Measurements from ENCODE around the gene AXIN2. TPM values are rescaled to one million over a fixed set of nuclear protein-coding genes. Genes with fewer than 3 reads are reported as not detected.

The AXIN2 gene
- total and polyA plus RNA-seq, 2 experiments from 2014 or later: 0.94 to 2.4 TPM

DNA sequence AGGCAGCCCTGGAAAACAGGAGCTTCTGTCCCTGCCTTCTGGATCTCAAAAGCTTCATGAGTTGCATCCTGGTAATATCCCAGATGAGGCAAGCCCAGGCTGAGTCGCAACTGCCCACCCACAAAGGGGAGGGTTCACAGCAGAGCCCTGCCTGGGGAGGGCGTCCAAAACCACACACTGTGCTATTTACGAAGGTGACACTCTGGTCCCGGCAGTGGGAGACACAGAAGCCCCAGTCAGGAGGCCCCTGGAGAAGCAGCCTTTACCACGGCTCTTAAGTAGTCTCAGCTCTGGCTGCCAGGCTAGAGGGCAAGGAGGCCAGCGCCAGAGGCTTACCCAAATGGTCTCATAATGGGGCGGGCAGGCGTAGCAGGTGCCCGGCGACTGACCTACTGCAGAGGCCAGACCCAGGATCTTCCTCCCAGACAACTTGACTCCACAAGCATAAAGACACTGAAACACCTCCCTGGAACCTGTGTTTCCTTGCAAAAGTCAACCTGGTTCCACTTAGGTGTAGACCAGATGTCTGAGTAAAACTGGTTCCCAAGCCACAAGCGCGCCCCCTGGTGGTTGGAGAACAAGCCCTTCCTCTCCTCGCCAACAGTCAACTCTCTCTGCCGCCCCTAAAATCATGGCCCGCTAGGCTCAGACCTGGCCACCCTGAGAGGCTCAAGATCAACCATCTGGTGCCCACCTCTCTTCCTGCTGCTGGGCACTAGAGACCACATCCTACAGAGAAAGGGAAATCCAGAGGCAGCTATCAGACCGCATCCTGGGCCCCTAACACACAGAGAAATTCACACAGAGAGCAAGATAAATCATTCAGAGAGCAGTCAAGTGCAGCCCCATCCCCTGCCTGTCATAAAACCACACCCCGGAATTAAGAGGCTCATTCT, 5.2 kb downstream of the AXIN2 start:
- H3K27ac ChIP-seq: no peak overlapping the region

DNA sequence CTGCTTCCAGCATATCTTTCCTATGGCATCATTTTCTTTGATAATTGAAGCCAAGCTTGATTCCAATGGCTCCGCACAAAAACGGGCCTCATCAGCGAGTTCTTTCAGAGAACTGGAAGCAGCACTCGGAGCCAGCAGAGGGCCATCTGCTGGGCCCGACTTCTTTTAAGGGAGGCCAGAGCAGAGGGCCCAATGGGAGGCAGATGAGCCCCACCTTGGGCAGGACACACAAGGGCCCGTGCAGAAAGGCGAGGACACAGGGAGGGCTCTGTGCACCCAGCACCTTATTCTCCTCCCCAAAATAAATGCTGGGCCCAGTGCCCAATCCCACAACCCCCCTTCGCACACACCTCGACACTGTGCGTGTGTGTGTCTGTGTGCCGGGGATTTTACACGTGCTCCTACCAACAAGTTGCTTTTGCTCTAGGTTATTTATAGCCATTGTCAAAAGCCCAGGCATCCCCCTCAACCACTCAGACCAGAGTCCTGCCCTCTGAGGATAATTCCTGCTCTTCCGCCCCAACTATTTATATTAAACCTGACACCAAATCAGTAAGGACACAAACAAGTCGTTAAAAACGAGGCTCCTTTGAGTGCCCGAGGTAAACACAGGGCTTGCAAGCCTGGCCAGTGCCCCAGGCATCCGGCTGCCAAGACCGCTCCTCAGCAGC, 6.8 kb downstream of the AXIN2 start:
- TF ChIP-seq EZH2 (IDR thresholded peaks at IDR 0.05; ENCODE audit: insufficient read depth, poor library complexity, severe bottlenecking) (no peak), EZH2phosphoT487 (IDR thresholded peaks at IDR 0.05; ENCODE audit: insufficient read depth, low read depth) (no peak)
- Histone ChIP-seq H3K27me3 (replicated peaks; ENCODE audit: insufficient read depth) (no peaks in the 10 kb centered on the region), H3K36me3 (ENCODE audit: low read depth) (no peaks in the 10 kb centered on the region), H3F3A (ENCODE audit: insufficient read depth) (peaks cover 26% of the 10 kb centered on the region), H3K9ac (peak overlapping the region; percentile 70; the same call in 1 of the 2 replicates), H3K79me2 (ENCODE audit: insufficient read depth) (0 out of 2 replicates have a peak, but pooled peaks cover 10% of the 10 kb centered on the region), H3K27ac (peak overlapping the region; percentile 89; the same call in 1 of the 2 replicates), H3K9me3 (ENCODE audit: low read depth) (no peaks in the 10 kb centered on the region), H3K9me2 (ENCODE audit: insufficient read depth) (no peaks in the 10 kb centered on the region), H3K4me2 (ENCODE audit: unreplicated experiment) (peak overlapping the region; percentile 73), H4K20me1 (ENCODE audit: insufficient read depth) (no peaks in the 10 kb centered on the region), H2AFZ (peak overlapping the region; percentile 53), H3K4me1 (ENCODE audit: insufficient read depth) (peaks cover 19% of the 10 kb centered on the region), H3K4me3 (peak overlapping the region; percentile 38; the same call in 1 of the 2 replicates)
- in situ Hi-C loops (cut with MboI): loop anchor here (5.0 to 25.0 kb wide), 2 partner anchors 257 to 608 kb away; no protein-coding TSS in a partner anchor
- peak; percentile 58 for DNase-seq
- WGBS, 2 experiments (ENCODE audit: low coverage in 1 of 2, low lambda C conversion rate in 2 of 2, missing lambda C conversion rate in 2 of 2): 31 to 35% methylated on average over 18 of the region's 18 CpGs

More for the DNA sequence above, 5.2 kb downstream of the AXIN2 start:
- Histone ChIP-seq H3K9me2 (ENCODE audit: insufficient read depth) (no peaks in the 10 kb centered on the region), H3K9ac (no peak overlapping the region), H2AFZ (no peak overlapping the region), H3K27me3 (replicated peaks; ENCODE audit: insufficient read depth) (no peaks in the 10 kb centered on the region), H4K20me1 (ENCODE audit: insufficient read depth) (no peaks in the 10 kb centered on the region), H3K36me3 (ENCODE audit: low read depth) (no peaks in the 10 kb centered on the region), H3K4me3 (no peak overlapping the region), H3K9me3 (ENCODE audit: low read depth) (no peaks in the 10 kb centered on the region), H3K4me1 (ENCODE audit: insufficient read depth) (peaks cover 19% of the 10 kb centered on the region), H3K79me2 (ENCODE audit: insufficient read depth) (0 out of 2 replicates have a peak, but pooled peaks cover 6% of the 10 kb centered on the region), H3K4me2 (ENCODE audit: unreplicated experiment) (peak overlapping the region; percentile 41), H3F3A (ENCODE audit: insufficient read depth) (peaks cover 26% of the 10 kb centered on the region)
- 32 to 33% methylated on average over 17 of the region's 17 CpGs for WGBS, 2 experiments (ENCODE audit: low coverage in 1 of 2, low lambda C conversion rate in 2 of 2, missing lambda C conversion rate in 2 of 2)
- peak; percentile 80 for DNase-seq
- TF ChIP-seq EZH2 (IDR thresholded peaks at IDR 0.05; ENCODE audit: insufficient read depth, poor library complexity, severe bottlenecking) (no peak), EZH2phosphoT487 (IDR thresholded peaks at IDR 0.05; ENCODE audit: insufficient read depth, low read depth) (no peak)
- in situ Hi-C loops (cut with MboI): loop anchor here (25.0 kb wide), 1 partner anchor 606 kb away; no protein-coding TSS in a partner anchor

DNA sequence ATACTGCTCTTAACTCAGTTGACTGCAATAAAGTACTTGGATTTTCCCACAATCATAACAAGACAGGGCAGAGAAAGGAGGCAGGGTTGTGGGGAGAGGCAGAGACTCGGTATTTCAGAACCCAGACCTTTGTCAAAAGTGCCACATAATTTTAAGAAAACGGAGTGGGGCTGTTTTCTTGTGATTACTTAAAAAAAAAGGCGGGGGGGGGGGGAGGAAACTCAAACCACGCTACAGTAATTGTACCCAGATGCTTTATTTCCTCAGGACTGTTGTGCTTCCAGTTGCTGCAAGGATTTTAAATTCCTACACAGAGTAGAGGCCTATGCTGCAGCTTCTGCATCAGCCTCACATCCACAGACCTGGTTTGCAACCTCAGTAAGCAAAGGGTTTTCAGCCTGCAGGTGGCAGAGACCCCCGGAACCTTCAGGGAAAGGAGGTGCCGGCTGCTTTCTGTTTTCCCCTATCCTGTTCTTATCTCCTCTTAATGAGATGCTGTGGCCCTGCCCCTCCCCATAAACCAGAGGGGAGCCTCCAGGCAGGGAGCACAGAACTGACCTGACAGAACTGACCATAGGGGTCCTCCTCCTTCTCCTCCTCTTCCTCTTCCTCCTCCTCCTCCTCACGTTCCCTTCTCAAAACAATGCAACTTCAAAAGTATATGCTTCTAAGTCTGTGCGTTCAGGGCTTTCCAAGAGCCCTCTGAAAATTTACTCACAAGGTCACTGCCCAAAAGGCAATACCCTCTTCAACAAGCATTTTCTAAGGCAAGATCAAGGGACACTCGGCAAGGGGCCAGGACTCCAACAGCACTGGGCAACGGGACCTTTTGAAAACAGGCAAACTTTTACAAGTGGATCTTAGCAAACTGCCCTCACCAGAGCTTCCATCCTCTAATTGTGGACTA, 7.5 kb downstream of the AXIN2 start:
- 5 to 7% methylated on average over 9 to 10 of the region's 10 CpGs for WGBS, 2 experiments (ENCODE audit: low coverage in 1 of 2, low lambda C conversion rate in 2 of 2, missing lambda C conversion rate in 2 of 2)
- DNase-seq: peak; percentile 68
- Histone ChIP-seq H3K27ac (peak overlapping the region; percentile 89), H3K9me2 (ENCODE audit: insufficient read depth) (no peaks in the 10 kb centered on the region), H3F3A (ENCODE audit: insufficient read depth) (peaks cover 26% of the 10 kb centered on the region), H3K4me3 (peak overlapping the region; percentile 38), H3K4me1 (ENCODE audit: insufficient read depth) (peaks cover 19% of the 10 kb centered on the region), H4K20me1 (ENCODE audit: insufficient read depth) (no peaks in the 10 kb centered on the region), H3K9me3 (ENCODE audit: low read depth) (no peaks in the 10 kb centered on the region), H3K79me2 (ENCODE audit: insufficient read depth) (0 out of 2 replicates have a peak, but pooled peaks cover 10% of the 10 kb centered on the region), H3K27me3 (replicated peaks; ENCODE audit: insufficient read depth) (no peaks in the 10 kb centered on the region), H3K4me2 (ENCODE audit: unreplicated experiment) (peak overlapping the region; percentile 73), H3K9ac (peak overlapping the region; percentile 70), H3K36me3 (ENCODE audit: low read depth) (no peaks in the 10 kb centered on the region), H2AFZ (peak overlapping the region; percentile 53)
- in situ Hi-C loops (cut with MboI): loop anchor here (5.0 to 25.0 kb wide), 2 partner anchors 257 to 608 kb away; no protein-coding TSS in a partner anchor
- no peak for TF ChIP-seq EZH2phosphoT487 (IDR thresholded peaks at IDR 0.05; ENCODE audit: insufficient read depth, low read depth)
- no peak for TF ChIP-seq EZH2 (IDR thresholded peaks at IDR 0.05; ENCODE audit: insufficient read depth, poor library complexity, severe bottlenecking)
